H1 (cell line): ENCODE data around the gene PGBD5. TPM values are rescaled to one million over a fixed set of nuclear protein-coding genes. Genes with fewer than 3 reads are reported as not detected.

Source experiments
- CTCF ChIA-PET: fragments of 300-600 bp; sonication (Branson Sonifier 250); formaldehyde crosslinking; loops from one replicate; lab custom pipeline; 2021; ENCODE audit not compliant: partially characterized antibody; lab: Charles Lee
- POLR2A ChIA-PET: fragments of 300-600 bp; sonication (Branson Sonifier 250); formaldehyde crosslinking; loops from one replicate; lab custom pipeline; 2021; ENCODE audit warnings: inconsistent platforms; ENCODE audit not compliant: partially characterized antibody; lab: Charles Lee
- DNase-seq, 2 experiments: peaks; one replicate each; pipeline versions ENCODE4 v3.0.0 to v3.0.0-alpha.2; 2010 to 2022; ENCODE audit warnings: low spot score in 2 of 2, low read depth in 1 of 2, mixed read lengths in 1 of 2
- FAIRE-seq: peaks from 2 replicates; lab custom pipeline; 2011; peaks lifted over from hg19 to GRCh38; lab: Jason Lieb, UNC
- H2AFZ ChIP-seq: 2 replicates; pipeline ENCODE4 v1.8.1; 2012; ENCODE audit warnings: low read length, inconsistent platforms
- H2AK5ac ChIP-seq: 2 replicates; pipeline ENCODE4 v1.6.1; 2013; ENCODE audit warnings: low read depth, low read length
- H2BK120ac ChIP-seq: replicated peaks from 2 replicates; pipeline ENCODE3; 2013; ENCODE audit warnings: low read depth, low read length, inconsistent platforms
- H2BK12ac ChIP-seq: 2 replicates; pipeline ENCODE4 v1.6.1; 2013; ENCODE audit warnings: low read depth, low read length
- H2BK15ac ChIP-seq: 2 replicates; pipeline ENCODE4 v1.6.1; 2013; ENCODE audit warnings: low read length
- H2BK20ac ChIP-seq: 2 replicates; pipeline ENCODE4 v1.6.1; 2013; ENCODE audit warnings: low read length
- H2BK5ac ChIP-seq: 2 replicates; pipeline ENCODE4 v1.6.1; 2013; ENCODE audit warnings: low read depth, low read length
- H3K14ac ChIP-seq: 2 replicates; pipeline ENCODE4 v1.6.1; 2013; ENCODE audit warnings: inconsistent platforms; ENCODE audit not compliant: insufficient read length
- H3K18ac ChIP-seq: 2 replicates; pipeline ENCODE4 v1.6.1; 2013; ENCODE audit warnings: low read length; ENCODE audit errors: extremely low read depth
- H3K23ac ChIP-seq: 2 replicates; pipeline ENCODE4 v1.6.1; 2013; ENCODE audit warnings: inconsistent platforms; ENCODE audit not compliant: insufficient read length
- H3K23me2 ChIP-seq: 2 replicates; pipeline ENCODE4 v1.6.1; 2013; ENCODE audit warnings: low read depth, low read length
- H3K27ac ChIP-seq: 2 replicates; pipeline ENCODE4 v1.6.1; 2011; ENCODE audit warnings: low read depth, low read length, inconsistent platforms
- H3K27me3 ChIP-seq, 4 experiments: replicated peaks in 1 of 4; 1 replicate in 1 of 4; 2 replicates in 3 of 4; pipeline versions ENCODE4 v1.6.1 to v1.8.1; 2011 to 2013; ENCODE audit warnings: low read length in 3 of 4, mild to moderate bottlenecking in 3 of 4, inconsistent platforms in 2 of 4, mixed read lengths in 2 of 4, moderate library complexity in 1 of 4; ENCODE audit not compliant: control insufficient read depth in 3 of 4, insufficient read depth in 3 of 4; ENCODE audit errors: extremely low read depth in 1 of 4
- H3K36me3 ChIP-seq, 4 experiments: 2 replicates each; pipeline versions ENCODE4 v1.6.1 to v1.8.1; 2011 to 2013; ENCODE audit warnings: mild to moderate bottlenecking in 4 of 4, low read length in 3 of 4, moderate library complexity in 2 of 4, control low read depth in 1 of 4, inconsistent platforms in 1 of 4; ENCODE audit not compliant: insufficient read depth in 4 of 4, control insufficient read depth in 2 of 4
- H3K4ac ChIP-seq: replicated peaks from 2 replicates; pipeline ENCODE3; 2013; ENCODE audit warnings: low read length, low read depth, mixed read lengths, inconsistent platforms; ENCODE audit not compliant: insufficient read length
- H3K4me1 ChIP-seq, 4 experiments: replicated peaks in 1 of 4; 1 replicate in 1 of 4; 2 replicates in 3 of 4; pipeline versions ENCODE4 v1.6.1 to v1.8.1; 2011 to 2013; ENCODE audit warnings: low read length in 3 of 4, inconsistent platforms in 2 of 4, mixed read lengths in 1 of 4; ENCODE audit not compliant: insufficient read depth in 4 of 4, control insufficient read depth in 3 of 4
- H3K4me2 ChIP-seq, 2 experiments: 2 replicates each; pipeline versions ENCODE4 v1.6.1 to v1.8.1; 2011 to 2013; ENCODE audit warnings: low read depth in 2 of 2, low read length in 2 of 2, control low read depth in 1 of 2, inconsistent platforms in 1 of 2, mild to moderate bottlenecking in 1 of 2; ENCODE audit not compliant: insufficient read depth in 1 of 2
- H3K4me3 ChIP-seq, 4 experiments: fragments of 200-600, 300-600 bp in 1 of 4; sonication (generic), shearing (Covaris generic), sonication (Bioruptor Twin) in 1 of 4; 2 replicates each; pipeline versions ENCODE4 v1.5.1 to v1.8.1; 2011 to 2016; ENCODE audit warnings: low read length in 4 of 4, low read depth in 3 of 4, control low read depth in 2 of 4, inconsistent platforms in 2 of 4, mild to moderate bottlenecking in 2 of 4, mixed read lengths in 1 of 4, moderate library complexity in 1 of 4; ENCODE audit not compliant: insufficient read depth in 2 of 4; ENCODE audit errors: extremely low read depth in 1 of 4
- H3K56ac ChIP-seq: replicated peaks from 2 replicates; pipeline ENCODE3; 2013; ENCODE audit warnings: low read depth, mild to moderate bottlenecking, mixed read lengths, low read length, inconsistent platforms; ENCODE audit not compliant: insufficient read length
- H3K79me1 ChIP-seq: 2 replicates; pipeline ENCODE4 v1.6.1; 2013; ENCODE audit warnings: low read depth, low read length, control low read depth
- H3K79me2 ChIP-seq, 2 experiments: 2 replicates each; pipeline versions ENCODE4 v1.6.1 to v1.8.1; 2012 to 2013; ENCODE audit warnings: low read length in 2 of 2, mild to moderate bottlenecking in 2 of 2, inconsistent platforms in 1 of 2; ENCODE audit not compliant: insufficient read depth in 2 of 2, control insufficient read depth in 1 of 2
- H3K9ac ChIP-seq, 4 experiments: replicated peaks in 1 of 4; 1 replicate in 1 of 4; 2 replicates in 3 of 4; pipeline versions ENCODE4 v1.6.1 to v1.8.1; 2011 to 2013; ENCODE audit warnings: low read depth in 3 of 4, low read length in 3 of 4, control low read depth in 2 of 4, mild to moderate bottlenecking in 2 of 4, moderate library complexity in 2 of 4, inconsistent platforms in 1 of 4; ENCODE audit errors: extremely low read depth in 1 of 4
- H3K9me3 ChIP-seq, 2 experiments: 2 replicates each; pipeline versions ENCODE4 v1.6.1 to v1.8.1; 2012 to 2013; ENCODE audit warnings: mild to moderate bottlenecking in 2 of 2, moderate library complexity in 2 of 2, control low read depth in 1 of 2, inconsistent platforms in 1 of 2, low read depth in 1 of 2, low read length in 1 of 2, mixed read lengths in 1 of 2; ENCODE audit not compliant: insufficient read depth in 2 of 2
- H4K20me1 ChIP-seq, 2 experiments: replicated peaks in 1 of 2; 2 replicates each; pipeline versions ENCODE3 to v1.8.1; 2011 to 2013; ENCODE audit warnings: inconsistent platforms in 2 of 2, low read length in 2 of 2, mild to moderate bottlenecking in 1 of 2; ENCODE audit not compliant: insufficient read depth in 2 of 2, control insufficient read depth in 1 of 2
- H4K5ac ChIP-seq: 2 replicates; pipeline ENCODE4 v1.6.1; 2013; ENCODE audit warnings: low read length, low read depth, mixed read lengths, inconsistent platforms; ENCODE audit not compliant: insufficient read length
- H4K8ac ChIP-seq: 2 replicates; pipeline ENCODE4 v1.8.0; 2013; ENCODE audit warnings: mild to moderate bottlenecking, moderate library complexity, low read length, inconsistent platforms; ENCODE audit not compliant: insufficient read depth; ENCODE audit errors: extremely low read depth
- H4K91ac ChIP-seq: replicated peaks from 2 replicates; pipeline ENCODE3; 2013; ENCODE audit warnings: low read length, mixed read lengths, inconsistent platforms; ENCODE audit not compliant: insufficient read length
- BRCA1 ChIP-seq: IDR thresholded peaks from 2 replicates; pipeline ENCODE4 v1.6.1; 2012; ENCODE audit warnings: low read depth, low read length, improper control_type of control experiment
- CEBPB ChIP-seq: IDR thresholded peaks from 2 replicates; pipeline ENCODE4 v1.6.1; 2012; ENCODE audit warnings: low read depth, low read length
- CHD2 ChIP-seq: IDR thresholded peaks from 2 replicates; pipeline ENCODE4 v1.6.1; 2012; ENCODE audit warnings: low read length, improper control_type of control experiment
- CREB1 ChIP-seq: IDR thresholded peaks from 2 replicates; pipeline ENCODE4 v1.6.1; 2012; ENCODE audit warnings: inconsistent platforms
- E2F6 ChIP-seq: IDR thresholded peaks from 2 replicates; pipeline ENCODE4 v1.6.1; 2012; ENCODE audit warnings: inconsistent platforms
- EGR1 ChIP-seq: IDR thresholded peaks from 2 replicates; pipeline ENCODE4 v1.6.1; 2011; ENCODE audit warnings: low read depth, low read length, borderline replicate concordance
- GTF2F1 ChIP-seq: IDR thresholded peaks from 2 replicates; pipeline ENCODE4 v1.6.1; 2012; ENCODE audit warnings: low read depth, low read length, improper control_type of control experiment, borderline replicate concordance
- KDM5A ChIP-seq: fragments of 200-600 bp; IDR thresholded peaks from 2 replicates; pipeline ENCODE4 v1.7.1; 2012; ENCODE audit warnings: mild to moderate bottlenecking, low read length, inconsistent platforms, mixed read lengths
- PHF8 ChIP-seq: fragments of 200-600 bp; sonication (generic); conservative IDR thresholded peaks from 2 replicates; pipeline ENCODE4 v1.7.1; 2012; ENCODE audit warnings: low read depth, mild to moderate bottlenecking, inconsistent platforms, low read length, moderate library complexity
- RBBP5 ChIP-seq: IDR thresholded peaks from 2 replicates; pipeline ENCODE4 v1.7.1; 2012; ENCODE audit warnings: low read depth, mild to moderate bottlenecking, inconsistent platforms, low read length, moderate library complexity, borderline replicate concordance
- WGBS, 2 experiments: shearing (Covaris generic) in 1 of 2; methylation state at CpG; one replicate each; pipeline versions ENCODE4 v1.1.6 to v1.1.7; 2013 to 2015; ENCODE audit warnings: low lambda C conversion rate in 2 of 2, mixed read lengths in 2 of 2, inconsistent platforms in 1 of 2, low coverage in 1 of 2, missing lambda C conversion rate in 1 of 2; ENCODE audit not compliant: insufficient replicate concordance in 2 of 2, insufficient coverage in 1 of 2, insufficient read length in 1 of 2; ENCODE audit errors: extremely low coverage in 1 of 2, missing lambda C conversion rate in 1 of 2; 5-methylcytosine and 5-hydroxymethylcytosine counted together
- polyA plus RNA-seq, 7 experiments: library from polyadenylated mRNA; depleted of rRNA in 3 of 7; stranded (reverse) in 5 of 7; unstranded in 2 of 7; fragments of >200 nt in 5 of 7; fragments of 200-250 nt in 2 of 7; gene quantifications; 1 replicate in 5 of 7; 2 replicates in 1 of 7; 4 replicates in 1 of 7; pipeline versions ENCODE4 v1.2.1 to v1.2.3, GENCODE V29; 2011 to 2013; ENCODE audit warnings: missing spikeins in 2 of 7, mixed read lengths in 2 of 7
- total RNA-seq: library from RNA; stranded (reverse); fragmentation: NEBNext Ultra II Directional; extraction: Animal tissue kit (Norgen Biotek cat#: 25700); gene quantifications from 2 replicates; pipeline ENCODE4 v1.2.1, GENCODE V29; 2021

PGBD5 gene
- total and polyA plus RNA-seq, 2 of the 8 experiments (the other 6 are each of a cell fraction or from before 2014, with no cell fraction given): 16.3 to 18.4 TPM

DNA sequence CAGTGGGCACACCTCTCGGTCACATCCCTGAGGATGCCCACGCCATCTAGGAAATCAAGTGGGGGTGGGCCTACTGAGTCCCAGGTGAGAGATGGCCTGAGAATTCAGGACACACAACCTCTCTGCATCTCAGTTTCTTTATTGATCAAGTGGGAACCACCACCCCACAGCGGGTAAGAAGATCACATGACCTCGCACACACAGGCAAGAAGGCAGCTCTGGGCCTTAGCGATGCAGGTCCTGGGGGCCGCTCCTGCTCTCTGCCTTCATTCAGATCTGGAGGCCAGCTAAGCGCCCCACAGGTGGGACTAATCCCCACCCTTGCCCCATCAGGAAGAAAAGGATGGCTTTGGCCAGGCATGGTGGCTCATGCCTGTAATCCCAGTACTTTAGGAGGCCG, 63.2 kb downstream of the PGBD5 start:
- no peak overlapping the region for H3K14ac ChIP-seq
- H3K4me2 ChIP-seq: no peak overlapping the region
- H2AK5ac ChIP-seq: no peak overlapping the region
- no peaks in the 10 kb centered on the region for H3K36me3 ChIP-seq
- H3K4me3 ChIP-seq: no peak overlapping the region
- H3K9ac ChIP-seq: no peak overlapping the region
- H2AFZ ChIP-seq: no peak overlapping the region
- H3K79me1 ChIP-seq: no peaks in the 10 kb centered on the region; the same call in 1 of the 2 replicates
- CTCF ChIA-PET: interaction anchor here (1.4 kb wide), 1 partner anchor 9 kb away, joined by 4 read pairs; no protein-coding TSS in a partner anchor
- no peaks in the 10 kb centered on the region for H3K9me3 ChIP-seq
- H2BK5ac ChIP-seq: no peak overlapping the region
- no peak overlapping the region for H3K56ac ChIP-seq
- no peaks in the 10 kb centered on the region for H3K23me2 ChIP-seq
- no peaks in the 10 kb centered on the region; a peak in 1 of 4 replicates for H3K79me2 ChIP-seq
- H3K23ac ChIP-seq: no peak overlapping the region
- 92% methylated on average over 8 of the region's 8 CpGs; no CpG with 5 or more reads in 1 of the 2 experiments for WGBS, 2 experiments
- no peaks in the 10 kb centered on the region for H3K27me3 ChIP-seq
- no peak overlapping the region for H2BK20ac ChIP-seq
- DNase-seq (no peak), FAIRE-seq (no peak)
- H3K18ac ChIP-seq: no peak overlapping the region
- H4K91ac ChIP-seq: no peak overlapping the region
- H4K20me1 ChIP-seq: no peaks in the 10 kb centered on the region
- no peak overlapping the region for H4K5ac ChIP-seq
- no peak overlapping the region for H4K8ac ChIP-seq
- no peak overlapping the region for H2BK120ac ChIP-seq
- H2BK12ac ChIP-seq: no peak overlapping the region
- TF ChIP-seq E2F6 (no peak), BRCA1 (no peak), GTF2F1 (no peak), CREB1 (no peak), KDM5A (no peak), CEBPB (no peak), CHD2 (no peak), PHF8 (no peak), EGR1 (no peak), RBBP5 (no peak)
- H3K4me1 ChIP-seq: peaks cover 0 to 3% (median 1%) of the 10 kb centered on the region in 4 experiments; a peak in 3 of 7 replicates
- no peak overlapping the region for H2BK15ac ChIP-seq
- no peak overlapping the region for H3K27ac ChIP-seq
- no peak overlapping the region for H3K4ac ChIP-seq
- POLR2A ChIA-PET: interaction anchor here (0.6 kb wide), 1 partner anchor 13 kb away, joined by 3 read pairs; no protein-coding TSS in a partner anchor
